Keratinocyte (primary cell): ENCODE results near the gene UBE2B. TPM values are rescaled to one million over a fixed set of nuclear protein-coding genes. Genes with fewer than 3 reads are reported as not detected.

Experiments
- DNase-seq: peaks from one replicate; pipeline ENCODE4 v3.0.0-alpha.2; 2011; ENCODE audit warnings: low read depth, missing footprints, low spot score
- FAIRE-seq: peaks from 2 replicates; lab custom pipeline; 2011; peaks lifted over from hg19 to GRCh38; lab: Jason Lieb, UNC
- H2AFZ ChIP-seq: 2 replicates; pipeline ENCODE4 v1.6.0; 2012; ENCODE audit warnings: low read length, control low read depth, inconsistent platforms; ENCODE audit not compliant: control insufficient read depth
- H3K27ac ChIP-seq: 2 replicates; pipeline ENCODE4 v1.5.1; 2011; ENCODE audit warnings: low read length; ENCODE audit not compliant: control insufficient read depth, insufficient read depth
- H3K27me3 ChIP-seq: 3 replicates; pipeline ENCODE4 v1.6.0; 2011; ENCODE audit warnings: low read length; ENCODE audit not compliant: control insufficient read depth, insufficient read depth; ENCODE audit errors: extremely low read depth
- H3K36me3 ChIP-seq, 2 experiments: 2 replicates in 1 of 2; 3 replicates in 1 of 2; pipeline ENCODE4 v1.5.1; 2011; ENCODE audit warnings: low read length in 2 of 2, mild to moderate bottlenecking in 1 of 2; ENCODE audit not compliant: control insufficient read depth in 2 of 2, insufficient read depth in 2 of 2; ENCODE audit errors: extremely low read depth in 1 of 2
- H3K4me1 ChIP-seq: 3 replicates; pipeline ENCODE4 v1.5.1; 2011; ENCODE audit warnings: low read length; ENCODE audit not compliant: control insufficient read depth, insufficient read depth; ENCODE audit errors: extremely low read depth
- H3K4me2 ChIP-seq: 3 replicates; pipeline ENCODE4 v1.6.0; 2011; ENCODE audit warnings: low read depth, low read length; ENCODE audit not compliant: control insufficient read depth, insufficient read depth; ENCODE audit errors: extremely low read depth
- H3K4me3 ChIP-seq, 3 experiments: fragments of 200-600 bp in 1 of 3; sonication (generic) in 1 of 3; 2 replicates in 2 of 3; 3 replicates in 1 of 3; pipeline ENCODE4 v1.5.1; 2011 to 2016; ENCODE audit warnings: low read length in 3 of 3, mild to moderate bottlenecking in 3 of 3, control low read depth in 2 of 3, inconsistent platforms in 1 of 3, low read depth in 1 of 3, mixed read lengths in 1 of 3, mixed run types in 1 of 3, moderate library complexity in 1 of 3; ENCODE audit not compliant: control insufficient read depth in 2 of 3, insufficient read depth in 2 of 3; ENCODE audit errors: extremely low read depth in 1 of 3
- H3K79me2 ChIP-seq: 2 replicates; pipeline ENCODE4 v1.6.0; 2012; ENCODE audit warnings: low read length; ENCODE audit not compliant: control insufficient read depth, insufficient read depth
- H3K9ac ChIP-seq: 3 replicates; pipeline ENCODE4 v1.6.0; 2011; ENCODE audit warnings: low read length; ENCODE audit not compliant: control insufficient read depth, insufficient read depth; ENCODE audit errors: extremely low read depth
- H3K9me1 ChIP-seq: 3 replicates; pipeline ENCODE4 v1.6.0; 2011; ENCODE audit warnings: low read length; ENCODE audit not compliant: control insufficient read depth, insufficient read depth; ENCODE audit errors: extremely low read depth
- H3K9me3 ChIP-seq: 2 replicates; pipeline ENCODE4 v1.5.1; 2012; ENCODE audit warnings: low read depth, low read length; ENCODE audit not compliant: control insufficient read depth
- H4K20me1 ChIP-seq: 3 replicates; pipeline ENCODE4 v1.6.0; 2011; ENCODE audit warnings: low read length; ENCODE audit not compliant: control insufficient read depth, insufficient read depth; ENCODE audit errors: extremely low read depth
- EZH2 ChIP-seq: IDR thresholded peaks from one replicate; pipeline ENCODE4 v1.6.1; 2012; ENCODE audit warnings: inconsistent platforms, mild to moderate bottlenecking, low read length, moderate library complexity
- dilution Hi-C: fragments of 300-500 bp; cut with MboI; formaldehyde crosslinking; loops from one replicate; pipeline ENCODE4 v1.7.0; 2020; ENCODE audit warnings: low sequenced_read_pairs; ENCODE audit not compliant: extremely low pct_ligation_motif_present
- polyA plus RNA-seq, 5 experiments: library from polyadenylated mRNA; depleted of rRNA in 3 of 5; stranded (reverse) in 3 of 5; stranded (forward) in 1 of 5; unstranded in 1 of 5; fragments of >200 nt; gene quantifications; 1 replicate in 1 of 5; 2 replicates in 3 of 5; 3 replicates in 1 of 5; pipeline versions ENCODE4 v1.2.1 to v1.2.3, GENCODE V29; 2011 to 2012; ENCODE audit warnings: missing spikeins in 2 of 5, low read depth in 1 of 5, low replicate concordance in 1 of 5
- TF ChIP-seq, protein P1 (sequence below), 3 experiments: IDR thresholded peaks in 1 of 3; conservative IDR thresholded peaks in 1 of 3; optimal IDR thresholded peaks in 1 of 3; 2 replicates in 2 of 3; 3 replicates in 1 of 3; pipeline versions ENCODE3 to v1.5.1; 2011; ENCODE audit warnings: low read length in 3 of 3, mild to moderate bottlenecking in 3 of 3, moderate library complexity in 2 of 3, control low read depth in 1 of 3, inconsistent platforms in 1 of 3; ENCODE audit not compliant: insufficient read depth in 2 of 3; ENCODE audit errors: extremely low read depth in 1 of 3

Gene UBE2B
- polyA plus RNA-seq, 1 donor (not counting 4 experiments of a cell fraction or from before 2014, with no cell fraction given): 73.5 TPM

DNA sequence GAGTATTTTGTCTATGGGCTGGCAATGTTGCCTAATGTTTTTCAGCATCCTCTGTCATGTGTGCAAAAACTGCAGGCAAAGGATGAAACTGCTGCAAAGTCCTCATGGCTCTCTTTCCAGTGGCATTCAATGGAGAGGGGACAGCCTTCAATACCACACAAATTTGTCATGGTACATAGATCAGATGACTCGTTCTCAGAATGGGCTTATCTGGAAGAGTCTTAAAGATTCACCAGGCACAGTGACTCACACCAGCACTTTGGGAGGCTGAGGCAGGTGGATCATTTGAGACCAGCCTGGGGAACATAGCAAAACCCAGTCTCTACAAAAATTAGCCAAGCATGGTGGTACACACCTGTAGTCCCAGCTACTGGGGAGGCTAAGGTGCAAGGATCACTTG, 35.0 kb downstream of the UBE2B start:
- no peaks in the 10 kb centered on the region for H3K9me1 ChIP-seq
- peaks cover 29% of the 10 kb centered on the region for H3K4me1 ChIP-seq
- TF ChIP-seq, protein P1, sequence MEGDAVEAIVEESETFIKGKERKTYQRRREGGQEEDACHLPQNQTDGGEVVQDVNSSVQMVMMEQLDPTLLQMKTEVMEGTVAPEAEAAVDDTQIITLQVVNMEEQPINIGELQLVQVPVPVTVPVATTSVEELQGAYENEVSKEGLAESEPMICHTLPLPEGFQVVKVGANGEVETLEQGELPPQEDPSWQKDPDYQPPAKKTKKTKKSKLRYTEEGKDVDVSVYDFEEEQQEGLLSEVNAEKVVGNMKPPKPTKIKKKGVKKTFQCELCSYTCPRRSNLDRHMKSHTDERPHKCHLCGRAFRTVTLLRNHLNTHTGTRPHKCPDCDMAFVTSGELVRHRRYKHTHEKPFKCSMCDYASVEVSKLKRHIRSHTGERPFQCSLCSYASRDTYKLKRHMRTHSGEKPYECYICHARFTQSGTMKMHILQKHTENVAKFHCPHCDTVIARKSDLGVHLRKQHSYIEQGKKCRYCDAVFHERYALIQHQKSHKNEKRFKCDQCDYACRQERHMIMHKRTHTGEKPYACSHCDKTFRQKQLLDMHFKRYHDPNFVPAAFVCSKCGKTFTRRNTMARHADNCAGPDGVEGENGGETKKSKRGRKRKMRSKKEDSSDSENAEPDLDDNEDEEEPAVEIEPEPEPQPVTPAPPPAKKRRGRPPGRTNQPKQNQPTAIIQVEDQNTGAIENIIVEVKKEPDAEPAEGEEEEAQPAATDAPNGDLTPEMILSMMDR (optimal IDR thresholded peaks at IDR 0.05 in 1 of 3, IDR thresholded peaks at IDR 0.05 in 1 of 3, conservative IDR thresholded peaks at IDR 0.05 in 1 of 3; ENCODE audit: extremely low read depth in 1 of 3, insufficient read depth in 2 of 3, low read length in 3 of 3): no peak
- no peak for TF ChIP-seq EZH2
- no peaks in the 10 kb centered on the region for H3K27me3 ChIP-seq
- H3K4me2 ChIP-seq: no peak overlapping the region
- H3K27ac ChIP-seq: no peak overlapping the region
- DNase-seq: no peak
- dilution Hi-C loops: loop anchor here (5.0 kb wide), 1 partner anchor 116 kb away; no protein-coding TSS in a partner anchor
- no peak overlapping the region for H3K4me3 ChIP-seq
- H4K20me1 ChIP-seq: no peaks in the 10 kb centered on the region
- peaks cover 0 to 15% of the 10 kb centered on the region in 2 experiments for H3K36me3 ChIP-seq
- FAIRE-seq: peak; percentile 26
- no peaks in the 10 kb centered on the region for H3K9me3 ChIP-seq
- H3K79me2 ChIP-seq: peaks cover 16% of the 10 kb centered on the region
- no peak overlapping the region for H3K9ac ChIP-seq
- H2AFZ ChIP-seq: no peak overlapping the region

DNA sequence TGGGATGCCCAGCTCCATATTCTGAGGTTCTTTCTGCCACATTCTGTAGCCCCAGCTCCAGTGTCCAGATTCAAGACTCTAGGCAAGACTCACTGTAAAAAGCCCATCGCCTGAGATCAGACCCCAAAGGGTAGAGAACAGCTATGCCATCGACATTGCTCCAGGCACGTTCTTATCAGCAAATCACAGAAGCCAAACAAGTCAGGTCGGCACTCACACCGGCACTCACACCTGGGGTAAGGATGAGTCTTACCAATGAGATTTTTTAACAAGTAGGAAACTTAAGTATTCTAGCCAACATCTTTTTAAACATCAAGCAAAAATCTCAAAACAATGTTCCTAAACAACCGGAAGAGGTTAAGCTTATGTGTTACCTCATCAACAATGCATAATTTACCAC, 38.0 kb downstream of the UBE2B start:
- DNase-seq (no peak), FAIRE-seq (peak; percentile 68)
- dilution Hi-C loops: loop anchor here (5.0 kb wide), 1 partner anchor 113 kb away; no protein-coding TSS in a partner anchor

More for the DNA sequence above, 38.0 kb downstream of the UBE2B start:
- Histone ChIP-seq H4K20me1 (no peaks in the 10 kb centered on the region), H3K9ac (peak overlapping the region; percentile 34), H2AFZ (no peak overlapping the region), H3K27ac (peak overlapping the region; percentile 35), H3K4me2 (peak overlapping the region; percentile 88), H3K9me3 (no peaks in the 10 kb centered on the region), H3K79me2 (peaks cover 20% of the 10 kb centered on the region), H3K36me3 (peaks cover 0 to 9% of the 10 kb centered on the region in 2 experiments), H3K9me1 (no peaks in the 10 kb centered on the region), H3K27me3 (no peaks in the 10 kb centered on the region), H3K4me3 (peak overlapping the region in 1 of 3 experiments; percentile 6), H3K4me1 (peaks cover 34% of the 10 kb centered on the region)
- TF ChIP-seq, protein P1 (optimal IDR thresholded peaks at IDR 0.05 in 1 of 3, IDR thresholded peaks at IDR 0.05 in 1 of 3, conservative IDR thresholded peaks at IDR 0.05 in 1 of 3; ENCODE audit: extremely low read depth in 1 of 3, insufficient read depth in 2 of 3, low read length in 3 of 3): no peak
- no peak for TF ChIP-seq EZH2
